H9 (cell line): ENCODE results near the gene ATAD3B. TPM values are rescaled to one million over a fixed set of nuclear protein-coding genes. Genes with fewer than 3 reads are reported as not detected.

Experiments used
- DNase-seq: peaks from one replicate; pipeline ENCODE4 v3.0.0-alpha.2; 2017
- H2AFZ ChIP-seq: one replicate; pipeline ENCODE4 v1.6.1; 2013; ENCODE audit warnings: mild to moderate bottlenecking, low read length, control low read depth, moderate library complexity
- H2AK5ac ChIP-seq: 2 replicates; pipeline ENCODE4 v1.6.1; 2013; ENCODE audit warnings: low read length, control low read depth, mixed read lengths; ENCODE audit not compliant: insufficient read length
- H2BK120ac ChIP-seq: one replicate; pipeline ENCODE4 v1.6.1; 2013; ENCODE audit warnings: low read depth, mild to moderate bottlenecking, low read length, control low read depth, inconsistent platforms; ENCODE audit not compliant: poor library complexity, severe bottlenecking
- H2BK12ac ChIP-seq: 2 replicates; pipeline ENCODE4 v1.6.1; 2013; ENCODE audit warnings: low read length, control low read depth, mixed read lengths, low read depth; ENCODE audit not compliant: insufficient read length
- H2BK15ac ChIP-seq: 2 replicates; pipeline ENCODE4 v1.6.1; 2013; ENCODE audit warnings: low read depth, low read length, control low read depth
- H2BK20ac ChIP-seq: one replicate; pipeline ENCODE4 v1.6.1; 2013; ENCODE audit warnings: low read depth, mild to moderate bottlenecking, low read length, control low read depth, inconsistent platforms; ENCODE audit not compliant: poor library complexity, severe bottlenecking
- H2BK5ac ChIP-seq: 2 replicates; pipeline ENCODE4 v1.6.1; 2013; ENCODE audit warnings: low read length, control low read depth, mixed read lengths; ENCODE audit not compliant: insufficient read length
- H3K14ac ChIP-seq: 2 replicates; pipeline ENCODE4 v1.6.1; 2013; ENCODE audit warnings: low read length, control low read depth; ENCODE audit not compliant: insufficient read depth
- H3K18ac ChIP-seq: 2 replicates; pipeline ENCODE4 v1.6.1; 2013; ENCODE audit warnings: low read depth, mild to moderate bottlenecking, mixed read lengths, low read length, control low read depth; ENCODE audit not compliant: insufficient read length
- H3K23ac ChIP-seq: 2 replicates; pipeline ENCODE4 v1.6.1; 2013; ENCODE audit warnings: low read length, control low read depth, mixed read lengths, low read depth; ENCODE audit not compliant: insufficient read length
- H3K23me2 ChIP-seq: 2 replicates; pipeline ENCODE4 v1.6.1; 2013; ENCODE audit warnings: low read depth, mild to moderate bottlenecking, mixed read lengths, low read length, control low read depth; ENCODE audit not compliant: insufficient read length, poor library complexity, severe bottlenecking
- H3K27ac ChIP-seq: 2 replicates; pipeline ENCODE4 v1.5.1; 2013; ENCODE audit warnings: low read length, control low read depth, mixed read lengths, low read depth; ENCODE audit not compliant: insufficient read length
- H3K27me3 ChIP-seq: 2 replicates; pipeline ENCODE4 v1.6.1; 2013; ENCODE audit warnings: low read length, control low read depth, inconsistent platforms; ENCODE audit not compliant: insufficient read depth
- H3K4ac ChIP-seq: 2 replicates; pipeline ENCODE4 v1.6.1; 2013; ENCODE audit warnings: low read depth, mild to moderate bottlenecking, control low read depth, inconsistent platforms, low read length, moderate library complexity
- H3K4me1 ChIP-seq: 2 replicates; pipeline ENCODE4 v1.6.1; 2013; ENCODE audit warnings: low read length, control low read depth, inconsistent platforms; ENCODE audit not compliant: insufficient read depth
- H3K4me2 ChIP-seq: 2 replicates; pipeline ENCODE4 v1.6.1; 2013; ENCODE audit warnings: low read length, control low read depth, mixed read lengths; ENCODE audit not compliant: insufficient read length, insufficient read depth
- H3K56ac ChIP-seq: 2 replicates; pipeline ENCODE4 v1.6.1; 2013; ENCODE audit warnings: low read depth, mild to moderate bottlenecking, mixed read lengths, low read length, control low read depth; ENCODE audit not compliant: insufficient read length
- H3K79me1 ChIP-seq: 2 replicates; pipeline ENCODE4 v1.6.1; 2013; ENCODE audit warnings: low read depth, mild to moderate bottlenecking, moderate library complexity, low read length, control low read depth, inconsistent platforms; ENCODE audit not compliant: insufficient read depth, poor library complexity, severe bottlenecking
- H3K79me2 ChIP-seq: 2 replicates; pipeline ENCODE4 v1.6.1; 2013; ENCODE audit warnings: low read length, control low read depth, inconsistent platforms; ENCODE audit not compliant: insufficient read depth
- H3K9ac ChIP-seq: 2 replicates; pipeline ENCODE4 v1.6.1; 2013; ENCODE audit warnings: low read length, control low read depth, mixed read lengths; ENCODE audit not compliant: insufficient read length; ENCODE audit errors: extremely low read depth
- H3K9me3 ChIP-seq: one replicate; pipeline ENCODE4 v1.6.1; 2013; ENCODE audit warnings: low read depth, low read length, inconsistent platforms; ENCODE audit not compliant: control insufficient read depth
- H3T11ph ChIP-seq: one replicate; pipeline ENCODE4 v1.6.1; 2013; ENCODE audit warnings: mild to moderate bottlenecking, low read length, control low read depth, inconsistent platforms
- H4K20me1 ChIP-seq: one replicate; pipeline ENCODE4 v1.6.1; 2013; ENCODE audit not compliant: control insufficient read depth, insufficient read length, insufficient read depth
- H4K5ac ChIP-seq: 2 replicates; pipeline ENCODE4 v1.6.1; 2013; ENCODE audit warnings: low read depth, mild to moderate bottlenecking, mixed read lengths, low read length, control low read depth; ENCODE audit not compliant: insufficient read length
- H4K8ac ChIP-seq: replicated peaks from 2 replicates; pipeline ENCODE4 v1.6.1; 2013; ENCODE audit warnings: low read length, control low read depth, mixed read lengths, low read depth; ENCODE audit not compliant: insufficient read length
- H4K91ac ChIP-seq: 2 replicates; pipeline ENCODE4 v1.6.1; 2013; ENCODE audit warnings: low read depth, mild to moderate bottlenecking, moderate library complexity, mixed read lengths, low read length, control low read depth; ENCODE audit not compliant: insufficient read length
- H3K27ac Mint-ChIP-seq, 3 experiments: 2 replicates in 2 of 3; 3 replicates in 1 of 3; pipeline ENCODE4 v1.8.0; 2020 to 2021; ENCODE audit warnings: mixed read lengths in 3 of 3, mild to moderate bottlenecking in 1 of 3, moderate library complexity in 1 of 3
- H3K27me3 Mint-ChIP-seq: 2 replicates; pipeline ENCODE4 v1.8.0; 2021; ENCODE audit warnings: low read depth, mild to moderate bottlenecking, moderate library complexity, mixed read lengths
- H3K36me3 Mint-ChIP-seq, 3 experiments: 2 replicates in 2 of 3; 3 replicates in 1 of 3; pipeline ENCODE4 v1.8.0; 2020 to 2021; ENCODE audit warnings: low read depth in 3 of 3, mixed read lengths in 3 of 3; ENCODE audit not compliant: insufficient read depth in 1 of 3
- H3K4me1 Mint-ChIP-seq, 2 experiments: 2 replicates each; pipeline ENCODE4 v1.8.0; 2020; ENCODE audit warnings: mixed read lengths in 2 of 2
- H3K4me3 Mint-ChIP-seq, 2 experiments: 2 replicates in 1 of 2; 3 replicates in 1 of 2; pipeline ENCODE4 v1.8.0; 2020 to 2021; ENCODE audit warnings: mild to moderate bottlenecking in 2 of 2, mixed read lengths in 2 of 2, moderate library complexity in 1 of 2
- H3K9me3 Mint-ChIP-seq, 2 experiments: 2 replicates in 1 of 2; 3 replicates in 1 of 2; pipeline ENCODE4 v1.8.0; 2020; ENCODE audit warnings: mild to moderate bottlenecking in 2 of 2, mixed read lengths in 2 of 2, moderate library complexity in 1 of 2
- CTCF ChIP-seq: fragments of 200-600 bp; sonication (generic); conservative IDR thresholded peaks from 3 replicates; pipeline ENCODE4 v1.8.0; 2021; ENCODE audit warnings: antibody characterized with exemption, mild to moderate bottlenecking
- WGBS: extraction: QIAGEN DNeasy Blood & Tissue Kit; methylation state at CpG from one replicate; pipeline ENCODE4 v1.1.7; 2013; ENCODE audit warnings: missing lambda C conversion rate, low lambda C conversion rate, mixed read lengths; ENCODE audit not compliant: insufficient read length; ENCODE audit errors: extremely low coverage; 5-methylcytosine and 5-hydroxymethylcytosine counted together
- total RNA-seq: library from RNA; stranded (reverse); gene quantifications from 2 replicates; pipeline ENCODE4 v1.2.1, GENCODE V29; 2021

ATAD3B gene
- total RNA-seq, 1 experiment from 2014 or later = 78.6 TPM

DNA sequence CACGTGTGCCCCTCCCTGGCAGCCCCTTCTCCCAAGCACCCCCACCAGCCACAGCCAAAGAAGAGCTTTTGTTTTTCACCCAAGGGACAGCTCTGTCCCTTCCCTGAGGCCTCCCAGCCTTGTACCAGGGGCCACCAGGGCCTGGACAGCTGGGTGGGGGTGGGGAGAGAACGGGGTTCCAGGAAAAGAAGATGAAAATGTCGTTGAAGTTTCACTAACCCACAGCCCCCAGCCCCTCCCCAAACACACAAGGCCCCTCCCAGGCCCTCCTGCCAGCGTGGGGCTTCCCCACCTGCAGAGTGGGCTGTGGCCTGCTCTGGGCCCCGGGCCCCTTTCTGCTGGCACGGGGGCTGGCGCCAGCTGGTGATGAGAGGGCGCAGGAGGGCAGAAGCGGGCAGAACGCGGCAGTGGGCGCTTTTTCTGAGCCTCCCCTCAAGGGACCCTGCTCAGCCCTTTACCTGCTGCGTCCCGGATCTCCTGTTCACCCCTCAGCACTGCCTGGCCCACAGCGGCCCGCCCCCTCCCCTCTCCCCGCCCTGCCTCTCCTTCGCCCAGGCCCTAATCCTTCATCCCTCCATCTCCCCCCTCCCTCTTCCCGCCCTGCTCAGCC is 45.0 kb upstream of the ATAD3B start:
- no peak overlapping the region for H3K4me2 ChIP-seq
- DNase-seq = peak; percentile 49
- H3K23ac ChIP-seq = no peak overlapping the region
- H3K9me3 Mint-ChIP-seq = peaks cover 3 to 4% of the 10 kb centered on the region in 2 experiments; a peak in 4 of 5 replicates
- H3T11ph ChIP-seq = no peak overlapping the region
- H2BK12ac ChIP-seq = no peak overlapping the region
- no peak for TF ChIP-seq CTCF
- H4K20me1 ChIP-seq = no peaks in the 10 kb centered on the region
- H3K27me3 Mint-ChIP-seq = no peaks in the 10 kb centered on the region
- H3K9me3 ChIP-seq = no peaks in the 10 kb centered on the region
- no peak overlapping the region for H3K56ac ChIP-seq
- no peak overlapping the region for H3K4ac ChIP-seq
- no peak overlapping the region for H2AFZ ChIP-seq
- H3K18ac ChIP-seq = no peak overlapping the region
- H3K9ac ChIP-seq = no peak overlapping the region
- peaks cover 3% of the 10 kb centered on the region for H3K23me2 ChIP-seq
- H3K79me2 ChIP-seq = no peaks in the 10 kb centered on the region
- no peak overlapping the region for H2BK15ac ChIP-seq
- no peak overlapping the region for H4K5ac ChIP-seq
- H4K91ac ChIP-seq = no peak overlapping the region
- H3K4me1 Mint-ChIP-seq = peaks cover 33 to 51% of the 10 kb centered on the region in 2 experiments
- peak overlapping the region in 1 of 2 experiments; percentile 66; a peak in 2 of 5 replicates for H3K4me3 Mint-ChIP-seq
- H3K4me1 ChIP-seq = peaks cover 7% of the 10 kb centered on the region; the same call in 1 of the 2 replicates
- H3K14ac ChIP-seq = no peak overlapping the region
- H3K27me3 ChIP-seq = no peaks in the 10 kb centered on the region
- WGBS = no CpG with 5 or more reads among the region's 19 CpGs
- no peak overlapping the region for H2BK5ac ChIP-seq
- H4K8ac ChIP-seq = no peak overlapping the region
- 0 out of 7 replicates have a peak overlapping the region, but pooled peaks of 1 of the 3 experiments have one; percentile 29 for H3K27ac Mint-ChIP-seq
- no peaks in the 10 kb centered on the region for H3K79me1 ChIP-seq
- H3K36me3 Mint-ChIP-seq = peaks cover 3 to 5% (median 4%) of the 10 kb centered on the region in 3 experiments; a peak in 6 of 7 replicates
- H3K27ac ChIP-seq = no peak overlapping the region
- no peak overlapping the region for H2BK120ac ChIP-seq
- no peak overlapping the region for H2BK20ac ChIP-seq
- no peak overlapping the region for H2AK5ac ChIP-seq
